H54 (cell line): Measurements from ENCODE around the gene PDGFA.

Source experiments
- DNase-seq: peaks from one replicate; pipeline ENCODE4 v3.0.0; 2011; ENCODE audit warnings: low spot score, mixed read lengths; ENCODE audit not compliant: insufficient read length
- FAIRE-seq: peaks from 3 replicates; lab custom pipeline; 2011; peaks lifted over from hg19 to GRCh38; lab: Jason Lieb, UNC
- POLR2A ChIP-seq: IDR thresholded peaks from 2 replicates; pipeline ENCODE4 v1.6.1; 2011; ENCODE audit warnings: low read depth, mild to moderate bottlenecking, low read length

Gene PDGFA

GRCh38 chr7:504221-505111 lies 15.2 kb downstream of the PDGFA start:
- FAIRE-seq = no peak
- no peak for TF ChIP-seq POLR2A
- DNase-seq = no peak

DNA sequence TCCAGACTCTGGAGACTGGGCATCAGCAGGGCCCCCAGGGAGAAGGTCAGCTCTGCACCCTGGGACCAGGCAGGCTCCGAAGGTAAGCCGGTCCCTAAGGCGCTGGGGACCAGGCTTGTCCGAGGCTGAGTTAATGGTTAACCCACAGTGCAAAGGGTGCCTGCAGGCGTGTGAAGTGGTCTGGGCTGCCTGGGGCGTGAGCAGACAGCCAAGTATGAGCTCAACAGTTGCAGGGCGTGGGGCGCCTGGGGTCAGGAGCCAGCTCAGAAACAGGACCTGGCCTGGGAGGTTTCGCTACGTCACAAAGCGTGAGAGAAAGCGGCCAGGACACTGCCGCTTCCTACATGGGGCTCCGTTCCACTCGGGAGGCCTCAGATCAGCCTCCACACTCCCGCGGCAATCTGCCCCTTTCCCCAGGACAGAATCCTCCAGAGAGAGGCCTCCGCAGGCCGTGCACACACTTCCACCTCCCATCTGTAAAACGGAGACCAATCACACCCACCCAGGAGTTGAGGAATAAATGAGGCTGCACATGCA lies 16.0 kb downstream of the PDGFA start:
- FAIRE-seq (no peak), DNase-seq (no peak)
- no peak for TF ChIP-seq POLR2A

DNA sequence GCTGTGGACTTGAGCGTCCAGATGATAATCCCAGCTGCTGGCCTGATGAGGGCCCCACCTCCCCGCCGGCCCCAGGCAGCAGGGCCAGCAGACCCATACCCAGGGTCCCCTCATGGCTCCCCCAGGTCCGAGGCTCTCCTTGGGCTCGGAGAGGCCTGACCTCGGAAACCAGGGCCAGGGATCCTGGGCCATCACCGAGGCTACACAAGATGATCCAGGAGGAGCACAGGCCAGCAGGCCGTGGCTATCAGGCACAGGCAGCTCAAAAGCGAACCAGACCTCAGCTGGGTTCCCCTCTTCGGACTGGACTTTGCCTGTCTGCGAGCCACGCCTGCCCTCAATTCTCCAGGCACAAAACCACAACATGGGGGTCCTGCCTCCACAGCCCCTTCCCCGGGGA lies 17.4 kb downstream of the PDGFA start:
- DNase-seq (no peak), FAIRE-seq (no peak)
- TF ChIP-seq POLR2A = no peak

- DNase-seq (no peak), FAIRE-seq (no peak)
- TF ChIP-seq POLR2A = no peak
Measured at GRCh38 chr7:501526-501925, 18.1 kb downstream of the PDGFA start.

DNA sequence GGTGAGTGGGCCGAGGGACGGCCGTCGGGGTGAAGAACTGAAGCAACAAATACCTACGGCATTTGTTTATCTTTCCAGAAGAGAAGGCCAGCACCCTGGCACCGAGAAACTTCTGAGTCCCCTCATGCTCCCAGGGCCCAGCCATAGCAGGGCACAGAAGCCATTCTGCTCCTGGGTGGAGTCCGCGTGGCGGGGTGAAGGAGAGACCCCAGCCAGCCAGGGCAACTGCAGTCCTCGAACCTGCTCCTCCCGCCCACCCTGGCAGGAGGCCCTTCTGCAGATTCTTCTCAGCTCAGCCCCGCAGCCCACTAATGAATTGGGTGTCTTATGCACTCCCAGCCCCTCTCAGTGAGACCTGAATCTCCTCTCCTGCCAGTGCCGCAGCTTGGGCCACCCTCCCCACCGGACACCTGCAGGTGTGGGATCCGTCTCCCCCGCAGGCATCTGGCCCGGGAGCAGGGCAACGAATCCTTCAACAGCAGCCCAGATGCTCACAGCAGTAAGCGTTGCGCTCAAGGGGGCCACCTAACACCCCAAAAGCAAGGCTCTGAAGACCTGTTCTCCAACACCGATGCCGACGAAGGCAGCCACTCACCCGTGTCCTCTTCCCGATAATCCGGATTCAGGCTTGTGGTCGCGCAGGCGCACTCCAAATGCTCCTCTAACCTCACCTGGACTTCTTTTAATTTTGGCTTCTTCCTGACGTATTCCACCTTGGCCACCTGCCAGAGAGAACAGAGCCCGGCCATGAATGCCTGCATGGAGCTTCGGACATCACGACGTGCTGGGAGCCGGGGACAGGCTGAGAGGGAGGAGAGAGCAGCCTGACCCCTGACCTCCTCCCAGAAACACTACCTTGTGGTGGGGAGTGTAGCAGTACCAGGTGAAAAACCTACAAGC lies 18.9 kb downstream of the PDGFA start:
- TF ChIP-seq POLR2A = no peak
- DNase-seq (no peak), FAIRE-seq (no peak)

DNA sequence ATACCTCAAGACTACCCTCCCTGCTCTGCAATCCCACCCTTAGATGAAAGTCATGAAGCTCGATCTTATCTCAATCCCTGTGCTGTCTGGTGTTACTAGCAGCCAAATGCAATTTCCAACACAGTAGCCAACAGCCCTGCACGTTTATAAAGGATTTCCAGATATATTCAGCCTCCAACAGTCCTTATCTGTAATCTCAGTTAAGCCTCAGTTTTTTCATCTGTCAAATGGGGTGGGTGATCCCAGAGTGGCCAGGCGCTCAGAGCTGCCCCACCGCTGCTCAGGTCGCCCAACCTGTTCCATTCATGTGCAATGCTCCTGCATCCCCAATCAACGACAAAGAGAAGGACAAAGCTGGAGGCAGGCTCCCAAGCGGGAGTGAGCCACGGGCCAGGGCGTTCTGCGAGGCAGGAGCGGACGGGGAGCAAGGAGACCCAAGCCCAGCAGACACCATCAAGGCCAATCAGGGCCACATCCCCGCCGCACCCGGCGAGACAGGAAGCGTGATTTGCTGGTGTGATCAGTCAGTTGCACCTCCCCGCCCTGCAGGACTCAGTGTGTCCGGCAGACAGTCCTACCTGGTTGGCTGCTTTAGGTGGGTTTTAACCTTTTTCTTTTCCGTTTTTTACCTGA lies 19.7 kb downstream of the PDGFA start:
- DNase-seq = no peak
- no peak for TF ChIP-seq POLR2A
- no peak for FAIRE-seq

- FAIRE-seq = no peak
- no peak for DNase-seq
- no peak for TF ChIP-seq POLR2A
Measured at GRCh38 chr7:498678-499641, 20.7 kb downstream of the PDGFA start.

GRCh38 chr7:497946-498655 lies 21.5 kb downstream of the PDGFA start:
- DNase-seq = no peak
- no peak for FAIRE-seq
- TF ChIP-seq POLR2A = no peak

- FAIRE-seq = no peak
- TF ChIP-seq POLR2A = no peak
- DNase-seq = no peak
Measured at GRCh38 chr7:497346-497745, 22.3 kb downstream of the PDGFA start.

- no peak for FAIRE-seq
- no peak for DNase-seq
- TF ChIP-seq POLR2A = no peak
Measured at GRCh38 chr7:496528-497295, 22.9 kb downstream of the PDGFA start.

DNA sequence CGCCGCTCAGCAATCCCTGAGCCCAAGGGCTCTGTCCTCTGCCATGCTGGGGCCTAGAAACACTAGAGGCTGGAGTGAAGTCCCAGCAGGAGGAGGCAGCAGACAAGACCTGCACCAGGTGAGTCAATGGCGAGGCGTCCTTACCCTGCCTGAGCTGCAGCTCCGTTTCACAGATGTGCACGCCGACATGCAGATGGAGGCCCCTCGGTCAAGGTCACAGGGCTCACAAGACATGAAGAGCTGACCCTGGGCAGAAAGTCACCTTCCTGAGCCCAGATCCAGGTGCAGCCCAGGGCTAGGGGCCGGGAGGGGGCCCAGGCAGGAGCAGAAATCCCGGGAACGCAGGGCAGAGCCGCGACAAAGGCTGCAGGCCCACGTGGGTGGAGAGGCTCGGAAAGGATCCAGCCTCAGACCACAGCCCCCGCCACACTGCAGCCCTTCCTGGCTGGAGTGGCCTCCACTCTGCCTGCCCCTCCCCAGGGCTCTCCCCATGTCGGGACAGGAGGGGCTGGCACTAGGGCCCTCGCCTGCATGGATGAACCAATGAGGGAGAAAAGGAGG lies 23.8 kb downstream of the PDGFA start:
- DNase-seq = no peak
- FAIRE-seq = no peak
- TF ChIP-seq POLR2A = no peak

GRCh38 chr7:495326-495725 lies 24.3 kb downstream of the PDGFA start:
- no peak for TF ChIP-seq POLR2A
- DNase-seq (no peak), FAIRE-seq (no peak)
